GM12801 (cell line): ENCODE measurements around the gene CXCL16.

Experiments used
- TF ChIP-seq, protein P1 (sequence below): IDR thresholded peaks from one replicate; pipeline ENCODE4 v1.5.1; 2011; ENCODE audit warnings: control low read depth; ENCODE audit not compliant: insufficient read length; ENCODE audit errors: extremely low read depth

Gene CXCL16

DNA sequence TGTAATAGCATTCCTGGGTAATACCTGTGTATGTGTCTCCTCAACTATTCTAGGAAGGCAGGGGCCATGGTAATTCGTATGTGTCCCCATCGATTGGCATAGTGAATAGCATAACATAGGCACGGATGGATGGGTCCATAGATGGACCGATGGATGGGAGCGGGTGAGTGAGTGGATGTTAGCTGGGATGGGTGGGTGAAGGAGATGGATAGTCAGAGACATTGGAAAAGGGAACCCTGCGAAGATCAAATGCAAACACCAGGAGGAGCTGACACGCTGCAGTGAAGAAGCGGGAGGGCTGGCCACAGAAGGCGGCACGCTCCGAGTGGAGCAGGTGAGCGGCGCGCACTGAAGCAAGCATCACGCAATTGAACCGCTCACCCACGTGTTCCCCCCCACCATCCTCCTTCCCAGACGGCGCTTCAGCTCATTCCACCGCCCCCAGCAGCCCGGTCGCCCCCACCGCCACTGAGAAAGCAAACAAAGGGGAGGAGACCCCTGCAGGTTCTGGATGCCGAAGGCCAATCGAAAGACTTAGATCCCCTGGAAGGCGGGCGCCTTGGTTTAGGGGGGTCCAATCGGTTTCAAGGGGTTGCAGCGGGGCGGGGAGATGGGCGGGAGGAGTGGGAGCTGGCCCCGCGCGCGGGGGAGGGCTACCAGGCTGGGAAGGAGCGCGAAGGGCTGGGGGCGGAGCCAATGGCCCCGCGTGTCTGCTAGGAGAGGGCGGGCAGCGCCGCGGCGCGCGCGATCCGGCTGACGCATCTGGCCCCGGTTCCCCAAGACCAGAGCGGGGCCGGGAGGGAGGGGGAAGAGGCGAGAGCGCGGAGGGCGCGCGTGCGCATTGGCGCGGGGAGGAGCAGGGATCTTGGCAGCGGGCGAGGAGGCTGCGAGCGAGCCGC is 29.7 kb downstream of the CXCL16 start, which contains the start of gene ARRB2:
ARRB2 (plus strand) TSS at position 839 of the 899 bp plus-strand sequence. CDS start 90 bp downstream, outside the sequence.
- TF ChIP-seq, protein P1, sequence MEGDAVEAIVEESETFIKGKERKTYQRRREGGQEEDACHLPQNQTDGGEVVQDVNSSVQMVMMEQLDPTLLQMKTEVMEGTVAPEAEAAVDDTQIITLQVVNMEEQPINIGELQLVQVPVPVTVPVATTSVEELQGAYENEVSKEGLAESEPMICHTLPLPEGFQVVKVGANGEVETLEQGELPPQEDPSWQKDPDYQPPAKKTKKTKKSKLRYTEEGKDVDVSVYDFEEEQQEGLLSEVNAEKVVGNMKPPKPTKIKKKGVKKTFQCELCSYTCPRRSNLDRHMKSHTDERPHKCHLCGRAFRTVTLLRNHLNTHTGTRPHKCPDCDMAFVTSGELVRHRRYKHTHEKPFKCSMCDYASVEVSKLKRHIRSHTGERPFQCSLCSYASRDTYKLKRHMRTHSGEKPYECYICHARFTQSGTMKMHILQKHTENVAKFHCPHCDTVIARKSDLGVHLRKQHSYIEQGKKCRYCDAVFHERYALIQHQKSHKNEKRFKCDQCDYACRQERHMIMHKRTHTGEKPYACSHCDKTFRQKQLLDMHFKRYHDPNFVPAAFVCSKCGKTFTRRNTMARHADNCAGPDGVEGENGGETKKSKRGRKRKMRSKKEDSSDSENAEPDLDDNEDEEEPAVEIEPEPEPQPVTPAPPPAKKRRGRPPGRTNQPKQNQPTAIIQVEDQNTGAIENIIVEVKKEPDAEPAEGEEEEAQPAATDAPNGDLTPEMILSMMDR, result no peak

DNA sequence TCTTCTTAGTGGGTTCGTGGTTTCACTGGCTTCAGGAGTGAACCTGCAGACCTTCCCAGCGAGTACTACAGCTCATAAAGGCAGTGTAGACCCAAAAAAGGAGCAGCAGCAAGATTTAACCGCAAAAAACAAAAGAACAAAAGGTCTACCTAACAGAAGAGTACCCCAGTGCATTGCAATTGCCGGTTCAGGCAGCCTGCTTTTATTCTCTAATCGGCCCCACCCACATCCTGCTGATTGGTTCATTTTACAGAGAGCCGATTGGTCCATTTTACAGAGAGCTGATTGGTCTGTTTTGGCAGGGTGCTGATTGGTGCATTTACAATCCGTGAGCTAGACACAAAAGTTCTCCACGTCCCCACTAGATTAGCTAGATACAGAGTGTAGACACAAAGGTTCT is 31.3 kb downstream of the CXCL16 start:
- TF ChIP-seq, protein P1, result no peak

DNA sequence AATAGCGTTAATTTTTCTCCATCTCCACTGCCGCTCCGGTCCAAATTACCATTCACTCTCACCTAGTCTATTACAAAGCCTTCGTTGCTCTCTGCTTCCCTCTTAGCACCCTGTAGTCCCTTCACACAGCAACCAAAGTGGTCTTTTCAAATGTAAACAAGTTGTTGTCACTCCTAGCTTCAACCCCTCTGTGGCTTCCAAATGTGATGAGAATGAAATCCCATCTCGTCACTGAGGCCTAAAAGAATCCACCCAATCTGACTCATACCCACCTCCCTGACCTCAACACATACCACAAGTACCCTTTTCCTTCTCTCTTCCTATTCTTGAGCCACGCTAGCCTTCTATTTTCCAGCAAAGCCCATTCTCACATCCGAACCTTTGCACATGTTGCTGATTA is 33.6 kb downstream of the CXCL16 start:
- TF ChIP-seq, protein P1, result no peak

DNA sequence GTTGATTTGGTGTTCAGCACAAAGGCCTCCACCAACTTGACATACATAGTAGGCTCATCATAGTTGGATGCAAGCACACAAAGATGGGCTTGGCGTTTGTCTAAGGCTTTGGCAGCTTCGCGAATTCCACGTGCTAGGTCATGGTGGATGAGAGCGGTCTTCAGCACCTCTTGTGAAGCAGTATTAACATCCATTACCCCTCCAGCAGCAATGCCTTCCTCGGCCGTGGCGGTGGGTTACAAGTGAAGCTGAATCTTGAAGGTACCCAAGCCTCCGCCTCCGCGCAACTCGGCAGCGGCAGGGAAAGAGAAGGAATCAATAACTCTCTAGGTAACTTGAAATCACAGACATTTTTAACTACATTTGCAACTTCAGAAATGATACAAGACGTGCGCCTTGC is 34.7 kb downstream of the CXCL16 start:
- TF ChIP-seq, protein P1, result no peak

DNA sequence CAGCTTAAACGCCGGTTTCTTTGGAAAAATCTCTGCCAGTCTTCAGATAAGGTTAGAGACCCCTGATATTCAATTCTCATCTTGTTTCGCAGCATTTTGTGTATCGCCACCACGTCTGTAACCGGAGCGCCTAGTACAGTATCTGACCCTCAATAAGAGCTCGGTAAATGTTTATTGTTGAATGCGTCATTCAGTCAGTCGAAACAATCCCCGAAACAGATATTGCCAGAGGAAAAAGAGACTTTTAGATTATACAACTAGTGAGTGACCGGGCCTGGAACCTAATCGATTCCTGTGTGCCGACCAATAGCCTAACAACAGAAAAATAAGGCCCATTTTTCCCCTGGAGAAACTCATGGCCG is 36.4 kb downstream of the CXCL16 start:
- TF ChIP-seq, protein P1, result no peak

DNA sequence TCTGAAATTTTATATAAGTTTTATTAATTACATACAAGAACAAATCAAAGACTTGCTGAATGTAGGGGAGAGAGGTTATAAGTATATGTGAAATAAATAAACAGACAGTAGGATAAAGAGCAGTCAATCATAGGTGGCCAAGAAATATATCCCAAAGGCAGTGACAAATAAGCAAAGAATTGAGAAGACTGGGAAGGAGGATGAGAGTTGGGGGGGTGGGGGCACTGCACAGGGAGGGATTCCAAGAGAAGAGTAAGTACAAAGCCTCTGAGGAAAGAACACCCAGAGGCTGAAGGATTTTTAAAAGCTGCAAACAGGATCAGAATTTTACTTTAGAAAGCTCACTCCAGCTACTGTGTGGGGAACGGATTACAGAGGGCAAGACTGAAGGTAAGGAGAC is 38.6 kb downstream of the CXCL16 start:
- TF ChIP-seq, protein P1, result no peak

DNA sequence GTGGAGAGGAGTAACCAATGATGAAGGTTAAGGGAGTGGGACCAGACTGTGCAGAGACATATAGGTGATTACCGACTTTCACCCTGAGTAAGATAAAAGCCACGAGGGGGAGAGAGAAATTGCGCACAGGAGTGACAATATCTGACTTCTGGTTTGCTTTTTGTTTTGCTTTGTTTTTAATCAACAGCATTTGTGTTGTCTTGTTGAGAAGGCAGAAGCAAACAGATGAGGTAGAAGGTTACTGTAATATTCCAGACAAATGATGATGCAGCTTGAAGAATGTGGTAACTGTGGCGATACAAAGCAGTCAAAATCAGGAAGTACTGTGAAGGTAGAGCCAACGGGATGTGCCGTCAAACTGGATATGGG is 43.3 kb downstream of the CXCL16 start:
- TF ChIP-seq, protein P1, result no peak
